Activated CD4-positive, alpha-beta T cell treated with anti-CD3 and anti-CD28 coated beads, Interleukin-2, amount 50 U/mL, for 16 hours (primary cell): ENCODE results near the gene SDF2L1.
"Not testable (repeated sequence)": the region's sequence is repeated elsewhere in the genome, so short reads cannot be mapped to it uniquely, and the experiment has no call there.

Experiments used
- DNase-seq: peaks from one replicate; pipeline ENCODE4 v3.0.0-alpha.2; 2020

The SDF2L1 gene

DNA sequence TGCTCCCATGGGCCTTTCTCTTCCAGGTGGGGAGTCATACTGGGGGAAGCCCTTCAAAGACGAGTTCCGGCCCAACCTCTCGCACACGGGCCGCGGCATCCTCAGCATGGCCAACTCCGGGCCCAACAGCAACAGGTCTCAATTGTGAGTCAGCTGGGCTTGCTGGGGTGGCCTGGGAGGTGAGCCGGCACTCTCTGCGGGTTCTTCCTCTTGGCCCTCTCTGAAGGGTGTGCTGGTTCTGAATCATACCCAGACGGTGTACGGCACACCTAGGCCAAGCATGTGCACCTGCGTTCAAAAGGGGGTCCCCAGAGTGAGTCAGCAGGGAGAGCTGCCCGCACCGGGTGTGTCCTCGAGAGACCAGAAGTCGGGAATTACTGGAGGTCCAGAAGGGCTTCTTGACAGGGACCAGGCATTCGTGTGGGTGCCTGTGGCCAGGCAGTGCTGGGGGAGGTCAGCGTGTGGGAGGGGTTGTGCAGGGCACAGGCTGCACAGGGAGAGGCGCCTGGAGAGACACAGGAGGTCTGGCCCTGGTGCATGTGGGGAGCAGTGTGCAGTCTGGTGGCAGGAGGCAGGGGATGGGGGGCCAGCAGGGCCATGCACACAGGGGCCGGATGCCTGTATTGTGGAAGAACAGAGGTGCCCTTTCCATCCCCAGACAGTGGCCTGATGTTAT, 46.7 kb downstream of the SDF2L1 start:
- DNase-seq = no peak

DNA sequence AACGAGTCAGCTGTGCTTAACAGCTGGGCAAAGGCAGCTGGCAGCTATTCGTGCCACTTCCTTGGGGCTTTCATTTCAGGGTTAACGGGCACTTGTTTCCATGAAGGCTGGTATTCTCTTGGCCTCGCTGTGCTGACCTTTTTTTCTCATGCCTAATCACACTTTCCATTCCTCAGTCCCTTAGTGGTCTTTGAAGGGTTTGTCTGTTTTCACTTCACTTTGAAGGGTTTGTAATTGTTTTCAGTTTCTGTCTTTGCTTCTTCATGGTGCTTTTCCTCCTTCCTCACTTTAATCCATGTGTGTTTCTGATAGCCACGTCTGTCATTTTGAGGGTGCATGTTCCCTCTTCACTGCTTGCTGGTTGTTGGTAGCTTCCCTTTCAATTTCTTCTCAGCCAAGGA, 48.3 kb downstream of the SDF2L1 start:
- peak; percentile 33 for DNase-seq

DNA sequence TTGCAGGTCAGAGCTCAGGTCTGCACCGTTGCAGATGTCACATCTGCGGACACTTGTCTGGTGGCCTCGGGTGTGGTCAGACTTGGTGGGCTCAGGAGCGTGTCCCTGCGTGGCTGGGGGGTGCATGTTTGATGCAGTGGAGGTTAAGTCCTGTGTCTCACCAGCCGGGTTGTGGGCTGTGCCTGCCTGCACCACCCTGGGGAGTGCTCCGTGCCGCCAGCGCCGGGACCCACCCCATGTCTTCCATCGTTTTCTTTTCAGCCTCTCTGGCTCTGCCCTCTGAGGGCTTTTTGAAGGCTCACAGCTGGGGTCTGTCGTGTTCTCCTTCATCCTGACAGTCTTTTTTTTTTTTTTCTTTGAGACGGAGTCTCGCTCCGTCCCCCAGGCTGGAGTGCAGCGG, 49.7 kb downstream of the SDF2L1 start:
- no peak for DNase-seq

DNA sequence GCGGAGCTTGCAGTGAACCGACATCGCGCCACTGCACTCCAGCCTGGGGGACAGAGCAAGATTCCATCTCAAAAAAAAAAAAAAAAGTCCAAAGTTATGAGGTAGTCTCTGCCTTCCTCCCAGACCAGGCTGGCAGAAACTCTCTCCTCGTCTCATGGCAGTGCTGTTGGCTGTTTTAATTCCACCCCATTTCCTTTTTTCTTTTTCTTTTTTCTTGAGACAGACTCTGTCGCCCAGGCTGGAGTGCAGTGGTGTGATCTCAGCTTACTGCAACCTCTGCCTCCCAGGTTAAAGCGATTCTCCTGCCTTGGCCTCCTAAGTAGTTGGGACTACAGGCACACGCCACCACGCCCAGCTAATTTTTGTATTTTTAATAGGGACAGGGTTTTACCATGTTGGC, 50.8 kb downstream of the SDF2L1 start:
- not testable (repeated sequence) for DNase-seq

DNA sequence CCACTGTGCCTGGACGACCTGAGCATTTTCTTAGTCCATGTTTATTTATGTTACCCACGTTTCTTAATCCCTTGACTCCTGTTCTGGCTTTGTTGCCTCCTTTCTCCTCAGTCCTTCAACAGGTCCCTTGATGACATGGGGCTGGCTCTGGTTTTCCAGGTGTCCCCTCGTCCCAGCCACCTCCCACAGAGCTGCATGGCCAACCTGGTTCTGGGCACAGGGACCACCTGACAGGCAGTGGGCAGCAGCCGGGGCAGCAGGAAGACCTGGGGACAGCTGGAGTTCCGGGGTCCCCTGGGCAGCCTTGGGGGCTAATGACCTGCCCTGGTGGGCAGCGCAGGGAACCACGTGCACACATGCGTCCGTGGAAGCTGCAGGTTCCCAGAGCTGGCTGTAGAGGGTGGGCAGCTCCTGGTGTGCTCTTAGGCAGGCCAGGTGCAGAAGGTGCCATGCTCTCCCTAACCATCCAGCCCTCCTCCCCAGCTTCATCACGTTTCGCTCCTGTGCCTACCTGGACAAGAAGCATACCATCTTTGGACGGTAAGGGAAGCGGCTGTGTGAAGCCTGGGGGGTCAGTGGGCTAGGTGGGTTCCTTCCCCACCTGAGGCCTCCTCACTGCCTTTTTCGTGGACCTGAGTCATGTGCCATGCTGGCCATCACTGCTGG, 51.4 kb downstream of the SDF2L1 start:
- no peak for DNase-seq
